IPS-18a (cell line): ENCODE results near the gene ZPR1.
"Not testable (repeated sequence)": the region's sequence is repeated elsewhere in the genome, so short reads cannot be mapped to it uniquely, and the experiment has no call there.

ENCODE experiments used
- H3K27ac ChIP-seq: one replicate; pipeline ENCODE4 v1.5.1; 2013; ENCODE audit warnings: low read length
- H3K27me3 ChIP-seq: one replicate; pipeline ENCODE4 v1.6.1; 2013; ENCODE audit warnings: mild to moderate bottlenecking, low read length; ENCODE audit not compliant: control insufficient read depth, insufficient read depth
- H3K36me3 ChIP-seq: one replicate; pipeline ENCODE4 v1.6.1; 2013; ENCODE audit warnings: low read depth, low read length; ENCODE audit not compliant: control insufficient read depth
- H3K4me1 ChIP-seq: one replicate; pipeline ENCODE4 v1.6.1; 2013; ENCODE audit warnings: low read depth, low read length; ENCODE audit not compliant: control insufficient read depth
- H3K4me3 ChIP-seq: one replicate; pipeline ENCODE4 v1.5.1; 2013; ENCODE audit warnings: low read length
- H3K9ac ChIP-seq: one replicate; pipeline ENCODE4 v1.6.1; 2013; ENCODE audit warnings: mild to moderate bottlenecking, low read length, moderate library complexity
- H3K9me3 ChIP-seq: one replicate; pipeline ENCODE4 v1.6.1; 2013; ENCODE audit warnings: low read depth, low read length; ENCODE audit not compliant: control insufficient read depth

The ZPR1 gene

DNA sequence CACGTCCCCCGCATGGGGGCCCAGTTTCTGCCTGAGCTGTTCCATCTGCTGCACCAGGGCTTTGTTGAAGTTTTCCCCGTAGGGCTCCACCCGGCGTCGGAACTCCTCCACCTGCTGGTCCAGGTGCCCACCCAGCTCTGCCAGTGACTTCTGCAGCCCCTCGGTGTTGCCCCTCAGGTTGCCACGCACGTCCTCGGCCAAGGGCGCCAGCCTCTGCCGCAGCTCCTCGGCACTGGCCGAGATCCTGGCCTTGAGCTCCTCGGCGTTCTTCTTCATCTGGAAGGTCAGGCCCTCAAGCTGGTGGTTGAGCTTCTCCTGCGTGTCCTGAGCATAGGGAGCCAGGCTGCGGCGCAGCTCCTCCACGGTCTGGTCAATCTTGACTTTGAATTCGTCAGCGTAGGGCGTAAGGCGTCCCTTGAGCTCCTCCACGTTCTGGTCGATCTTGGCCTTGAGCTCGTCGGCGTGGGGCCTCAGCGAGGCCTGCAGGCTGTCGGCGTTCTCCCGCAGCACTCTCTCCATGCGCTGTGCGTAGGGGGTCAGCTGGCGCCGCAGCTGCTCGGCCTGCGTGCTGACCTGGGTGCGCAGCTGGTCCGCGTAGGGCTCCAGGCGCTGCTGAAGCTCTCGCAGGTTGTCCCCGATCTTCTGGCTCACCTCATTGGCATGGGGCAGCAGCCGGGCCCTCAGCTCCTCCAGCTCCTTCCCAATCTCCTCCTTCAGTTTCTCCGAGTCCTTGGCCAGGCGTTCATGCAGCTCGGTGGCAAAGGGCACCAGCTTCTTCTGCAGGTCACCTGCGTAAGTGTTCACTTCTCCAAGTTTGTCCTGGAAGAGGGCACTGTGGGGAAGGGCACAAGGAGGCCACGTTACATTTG is 33.5 kb upstream of the ZPR1 start:
- Histone ChIP-seq H3K27me3 (no peaks in the 10 kb centered on the region), H3K4me3 (no peak overlapping the region), H3K27ac (no peak overlapping the region), H3K9me3 (no peaks in the 10 kb centered on the region), H3K36me3 (no peaks in the 10 kb centered on the region), H3K4me1 (no peaks in the 10 kb centered on the region), H3K9ac (no peak overlapping the region)

DNA sequence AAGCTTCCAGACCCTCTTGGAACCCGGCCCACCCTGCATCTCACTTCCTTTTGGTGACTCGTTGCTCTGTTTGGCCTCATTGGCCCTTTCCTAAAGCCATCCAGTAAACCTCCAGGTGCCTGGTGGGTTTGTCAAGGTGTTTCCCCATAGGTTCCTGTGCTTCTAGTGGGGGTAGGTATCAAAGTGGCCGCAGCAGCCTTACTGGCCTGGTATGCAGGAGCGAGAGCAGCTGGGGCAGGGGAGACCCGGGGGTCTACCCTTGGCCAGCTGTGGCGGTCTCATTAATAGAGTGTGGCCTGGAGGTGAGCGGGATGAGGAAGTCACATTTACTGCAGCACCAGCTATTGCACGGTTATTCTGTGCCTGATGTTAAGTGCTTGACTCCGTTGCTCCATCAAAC is 31.2 kb upstream of the ZPR1 start:
- Histone ChIP-seq H3K4me1 (no peaks in the 10 kb centered on the region), H3K9ac (no peak overlapping the region)

DNA sequence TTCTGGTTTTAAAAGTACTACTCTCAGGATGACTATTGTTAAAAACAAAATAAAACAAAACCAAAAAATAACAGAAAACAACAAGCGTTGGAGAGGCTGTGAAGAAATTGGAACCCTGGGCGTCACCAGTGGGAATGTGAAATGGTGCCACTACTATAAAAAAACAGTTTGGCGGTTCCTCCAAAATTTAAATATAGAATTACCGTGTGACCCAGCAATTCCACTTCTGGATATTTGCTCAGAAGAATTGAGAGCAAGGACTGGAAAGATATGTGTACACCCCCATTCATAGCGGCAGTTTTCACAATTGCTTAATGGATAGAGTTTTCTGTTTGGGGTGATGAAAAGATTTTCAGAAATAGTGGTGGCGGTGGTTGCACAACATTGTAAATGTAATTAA is 26.7 kb upstream of the ZPR1 start:
- no peaks in the 10 kb centered on the region for H3K9me3 ChIP-seq
- no peak overlapping the region for H3K4me3 ChIP-seq
- H3K9ac ChIP-seq, result no peak overlapping the region
- H3K27me3 ChIP-seq, result no peaks in the 10 kb centered on the region
- no peaks in the 10 kb centered on the region for H3K4me1 ChIP-seq
- H3K36me3 ChIP-seq, result no peaks in the 10 kb centered on the region
- no peak overlapping the region for H3K27ac ChIP-seq

More for the DNA sequence above, 31.2 kb upstream of the ZPR1 start:
- Histone ChIP-seq H3K27ac (no peak overlapping the region), H3K9me3 (no peaks in the 10 kb centered on the region), H3K36me3 (no peaks in the 10 kb centered on the region), H3K27me3 (no peaks in the 10 kb centered on the region), H3K4me3 (no peak overlapping the region)

DNA sequence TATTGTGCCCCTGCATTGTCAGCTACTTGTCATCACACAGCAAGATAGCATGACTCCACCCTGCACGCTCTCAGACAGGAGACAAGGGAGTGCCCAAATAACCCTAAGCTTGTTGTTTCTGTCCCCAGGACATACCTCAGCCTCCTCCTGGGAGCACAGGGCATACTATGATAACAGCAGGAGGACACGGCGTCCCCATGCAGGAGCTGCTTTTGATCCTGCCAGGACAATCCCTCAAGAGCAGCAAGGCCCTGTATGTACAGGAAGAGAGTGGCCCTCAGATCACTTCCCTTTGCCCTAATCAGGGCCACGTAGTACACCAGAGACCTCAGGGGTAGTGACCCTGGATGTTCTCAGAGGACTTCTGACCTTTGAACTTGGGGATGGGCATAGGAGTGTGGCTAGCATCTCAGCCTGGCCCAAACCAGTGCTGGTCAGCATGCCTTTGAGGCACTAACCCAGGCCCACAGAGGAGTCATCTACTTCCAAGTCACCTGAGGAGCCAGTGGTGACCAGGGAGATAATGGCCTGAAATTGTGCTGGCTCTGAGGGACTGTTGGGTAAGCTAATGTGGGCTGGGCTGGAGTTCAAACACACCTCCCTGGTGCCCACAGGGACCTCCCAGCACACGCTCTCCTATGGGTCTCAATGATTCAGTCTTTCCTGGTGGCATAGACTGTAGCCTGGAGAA is 26.1 kb upstream of the ZPR1 start:
- H3K27me3 ChIP-seq, result no peaks in the 10 kb centered on the region
- H3K36me3 ChIP-seq, result no peaks in the 10 kb centered on the region
- no peak overlapping the region for H3K27ac ChIP-seq
- no peak overlapping the region for H3K9ac ChIP-seq
- H3K4me1 ChIP-seq, result no peaks in the 10 kb centered on the region
- H3K4me3 ChIP-seq, result no peak overlapping the region
- H3K9me3 ChIP-seq, result no peaks in the 10 kb centered on the region

DNA sequence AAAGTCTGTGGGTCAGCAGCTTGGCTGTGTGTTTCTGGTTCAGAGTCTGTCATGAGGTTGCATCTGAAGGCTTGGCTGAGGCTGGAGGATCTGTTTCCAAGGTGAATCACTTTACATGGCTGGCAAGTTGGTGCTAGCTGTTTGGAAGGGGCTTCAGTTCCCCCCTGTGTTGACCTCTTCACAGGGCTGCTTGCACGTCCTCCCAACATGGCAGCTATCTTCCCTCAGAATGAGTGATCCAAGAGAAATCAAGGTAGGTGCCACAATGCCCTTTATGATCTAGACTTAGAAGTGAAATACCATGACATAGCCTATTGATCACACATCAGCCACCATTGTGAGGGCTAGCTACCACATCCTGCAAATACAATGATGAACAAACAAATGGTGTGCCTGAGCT is 25.3 kb upstream of the ZPR1 start:
- no peaks in the 10 kb centered on the region for H3K36me3 ChIP-seq
- no peaks in the 10 kb centered on the region for H3K9me3 ChIP-seq
- H3K9ac ChIP-seq, result no peak overlapping the region
- H3K4me1 ChIP-seq, result no peaks in the 10 kb centered on the region
- H3K27me3 ChIP-seq, result no peaks in the 10 kb centered on the region
- H3K4me3 ChIP-seq, result no peak overlapping the region
- H3K27ac ChIP-seq, result no peak overlapping the region

DNA sequence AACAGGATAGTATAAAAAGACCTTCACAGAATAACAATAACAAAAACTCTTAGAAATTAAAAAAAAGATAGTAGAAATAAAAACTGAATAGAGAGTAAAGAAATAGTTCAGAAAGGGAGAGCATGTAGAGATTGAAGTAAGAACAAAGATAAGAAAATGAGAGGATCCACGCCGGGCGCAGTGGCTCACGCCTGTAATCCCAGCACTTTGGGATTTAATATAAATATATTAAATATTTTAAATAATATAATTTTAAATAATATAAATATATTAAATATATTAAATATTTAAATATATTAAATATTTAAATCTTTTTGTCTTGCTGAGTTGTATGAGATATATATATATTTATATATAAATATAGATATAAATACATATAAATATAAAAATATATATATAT is 24.3 kb upstream of the ZPR1 start:
- no peaks in the 10 kb centered on the region for H3K36me3 ChIP-seq
- H3K4me1 ChIP-seq, result no peaks in the 10 kb centered on the region
- no peak overlapping the region for H3K27ac ChIP-seq
- no peak overlapping the region for H3K4me3 ChIP-seq
- no peaks in the 10 kb centered on the region for H3K27me3 ChIP-seq
- H3K9me3 ChIP-seq, result no peaks in the 10 kb centered on the region
- H3K9ac ChIP-seq, result no peak overlapping the region

DNA sequence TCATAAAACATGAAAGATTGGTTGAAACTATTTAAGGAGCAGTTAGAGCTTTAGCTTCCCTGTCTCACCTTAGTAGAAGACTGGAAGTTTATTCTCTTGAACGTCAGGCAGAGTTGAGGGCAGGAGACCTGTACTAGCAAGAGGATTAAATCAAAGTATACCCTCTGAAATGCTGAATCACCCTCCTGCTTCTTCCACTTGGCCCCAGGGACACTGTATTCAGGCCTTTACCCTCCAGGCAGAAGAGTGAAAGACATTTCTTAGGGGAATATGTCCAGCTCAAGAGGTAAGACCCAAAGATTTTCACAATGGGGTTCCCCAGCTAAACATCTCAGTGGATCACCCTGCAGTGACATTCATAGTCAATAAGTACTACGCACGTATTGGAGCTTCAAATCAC is 23.4 kb upstream of the ZPR1 start:
- Histone ChIP-seq H3K9ac (no peak overlapping the region), H3K4me3 (no peak overlapping the region), H3K27me3 (no peaks in the 10 kb centered on the region), H3K36me3 (no peaks in the 10 kb centered on the region), H3K9me3 (no peaks in the 10 kb centered on the region), H3K4me1 (no peaks in the 10 kb centered on the region), H3K27ac (no peak overlapping the region)

DNA sequence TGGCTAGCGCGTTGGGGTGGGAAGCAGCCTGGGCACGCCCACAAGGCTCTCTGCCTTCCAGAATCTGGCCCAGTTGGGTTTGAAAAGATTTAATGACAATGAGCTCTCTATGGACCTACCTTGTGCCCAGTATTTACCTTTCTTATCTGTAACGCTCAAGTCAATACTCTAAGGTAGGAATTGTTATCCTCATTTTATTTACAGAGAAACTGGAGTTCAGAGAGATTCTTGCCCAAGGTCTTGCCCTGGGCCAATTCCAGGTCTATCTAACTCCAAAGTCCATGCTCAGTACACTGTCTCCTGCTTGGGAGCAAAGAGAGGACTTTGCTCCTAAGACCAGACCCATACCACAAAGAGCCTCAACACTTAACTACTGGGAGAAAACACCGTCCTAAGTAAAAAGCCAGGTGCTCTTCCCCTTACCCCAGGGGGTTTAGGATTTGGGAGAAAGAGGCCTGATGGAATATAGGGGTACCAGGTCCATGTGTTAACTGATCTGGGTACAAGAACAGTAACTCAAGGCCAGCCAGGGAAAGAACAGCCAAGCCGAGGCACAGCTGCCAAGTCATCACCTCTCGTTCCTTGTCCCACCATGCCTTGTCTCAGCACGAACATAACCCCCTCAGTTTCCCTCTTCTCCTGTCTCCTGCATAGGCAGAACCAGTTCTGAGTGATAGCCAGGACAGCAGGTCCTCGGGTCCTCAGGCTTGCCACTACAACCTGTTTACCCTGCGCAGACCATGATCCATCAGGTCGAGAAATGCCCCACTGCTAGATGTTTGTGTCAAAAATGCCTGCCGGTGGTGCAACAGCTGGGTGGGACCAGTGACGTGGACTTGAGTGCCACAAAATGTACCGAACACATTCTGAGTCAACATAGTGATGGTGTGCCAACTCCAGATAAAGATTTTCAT is 20.7 kb upstream of the ZPR1 start:
- Histone ChIP-seq H3K4me1 (no peaks in the 10 kb centered on the region), H3K27me3 (no peaks in the 10 kb centered on the region), H3K9ac (no peak overlapping the region), H3K9me3 (no peaks in the 10 kb centered on the region), H3K27ac (no peak overlapping the region), H3K36me3 (no peaks in the 10 kb centered on the region), H3K4me3 (no peak overlapping the region)

DNA sequence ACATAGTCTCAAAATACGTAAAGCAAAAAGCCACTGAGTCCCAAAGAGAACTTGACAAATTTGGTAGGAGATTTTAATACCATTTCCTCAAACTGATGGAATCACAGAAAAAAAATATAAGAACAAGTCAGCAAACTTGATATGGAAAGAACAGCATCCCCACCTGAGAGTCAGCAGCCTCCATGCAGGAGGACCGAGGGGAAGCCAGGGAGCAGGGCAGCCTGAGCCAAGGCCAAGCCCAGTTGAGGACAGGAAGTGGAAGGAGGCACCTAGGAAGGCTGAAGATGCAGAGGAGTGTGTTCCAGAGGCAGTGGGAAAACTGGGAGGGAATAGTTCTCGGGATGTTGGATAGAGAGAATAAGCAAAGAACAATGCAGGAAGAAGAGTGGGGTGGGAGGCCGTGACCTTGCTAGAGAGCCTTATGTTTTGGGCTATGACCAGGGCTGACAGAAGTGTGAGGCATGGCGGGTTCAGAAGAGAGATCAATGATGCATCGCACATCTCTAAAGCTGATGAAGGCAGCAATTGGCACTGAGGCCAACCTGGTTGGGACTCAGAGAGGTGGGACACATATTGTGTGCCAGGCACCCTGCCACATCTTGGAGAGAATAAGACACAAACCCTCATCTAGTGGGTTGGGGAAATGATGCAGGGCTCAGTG is 19.9 kb upstream of the ZPR1 start:
- no peaks in the 10 kb centered on the region for H3K36me3 ChIP-seq
- H3K9ac ChIP-seq, result no peak overlapping the region
- no peak overlapping the region for H3K4me3 ChIP-seq
- H3K4me1 ChIP-seq, result no peaks in the 10 kb centered on the region
- no peak overlapping the region for H3K27ac ChIP-seq
- H3K27me3 ChIP-seq, result no peaks in the 10 kb centered on the region
- no peaks in the 10 kb centered on the region for H3K9me3 ChIP-seq

DNA sequence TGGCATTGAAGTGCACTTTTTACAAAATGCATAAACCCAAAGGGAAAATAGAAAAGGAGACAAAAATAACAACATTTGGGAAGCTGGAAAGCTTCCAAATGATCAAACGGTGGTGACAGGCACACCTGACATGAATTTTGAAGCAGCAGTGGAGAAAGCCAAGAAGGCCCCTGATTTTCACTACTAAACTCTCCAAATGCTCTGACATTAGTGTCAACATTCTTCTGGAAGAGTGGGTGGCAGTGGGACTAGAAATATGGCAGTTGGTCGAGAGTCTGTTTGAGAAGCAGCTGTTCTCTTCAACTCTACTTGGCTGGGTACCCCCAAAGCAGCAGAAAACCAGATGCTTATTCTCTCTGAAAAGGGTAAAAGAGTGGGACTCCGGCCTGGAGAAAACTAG is 16.2 kb upstream of the ZPR1 start:
- H3K4me3 ChIP-seq, result no peak overlapping the region
- H3K36me3 ChIP-seq, result no peaks in the 10 kb centered on the region
- no peaks in the 10 kb centered on the region for H3K4me1 ChIP-seq
- no peaks in the 10 kb centered on the region for H3K27me3 ChIP-seq
- no peaks in the 10 kb centered on the region for H3K9me3 ChIP-seq
- H3K9ac ChIP-seq, result no peak overlapping the region
- H3K27ac ChIP-seq, result no peak overlapping the region

DNA sequence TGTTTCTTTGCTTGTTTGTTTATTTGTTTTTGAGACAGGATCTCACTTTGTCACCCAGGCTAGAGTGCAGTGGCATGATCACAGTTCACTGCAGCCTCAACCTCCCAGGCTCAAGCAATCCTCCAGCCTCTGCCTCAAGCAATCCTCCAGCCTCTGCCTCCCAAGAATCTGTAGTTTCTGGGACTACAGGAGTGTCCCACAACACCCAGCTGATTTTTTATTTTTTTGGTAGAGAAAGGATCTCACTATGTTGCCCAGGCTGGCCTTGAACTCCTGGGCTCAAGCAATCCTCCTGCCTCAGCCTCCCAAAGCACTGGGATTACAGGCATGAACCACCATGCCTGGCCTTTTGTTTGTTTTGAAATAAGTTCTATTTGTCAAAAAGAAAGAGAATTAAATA is 13.8 kb upstream of the ZPR1 start:
- H3K9ac ChIP-seq, H3K36me3 ChIP-seq, H3K27ac ChIP-seq, H3K4me3 ChIP-seq, H3K9me3 ChIP-seq, H3K27me3 ChIP-seq, H3K4me1 ChIP-seq: not testable (repeated sequence)
